M059J (cell line): ENCODE data around the gene LDLRAP1. TPM values are rescaled to one million over a fixed set of nuclear protein-coding genes. Genes with fewer than 3 reads are reported as not detected.

Source experiments
- DNase-seq: peaks from one replicate; pipeline ENCODE4 v3.0.0-alpha.2; 2012; ENCODE audit warnings: low read depth
- total RNA-seq: library from RNA; depleted of rRNA; stranded (reverse); fragments of >200 nt; shearing (Covaris generic); gene quantifications from 2 replicates; pipeline ENCODE4 v1.2.3, GENCODE V29; 2014

Gene LDLRAP1
- total RNA-seq, 1 experiment from 2014 or later, result 16.9 TPM

GRCh38 chr1:25543005-25543424 lies 391 bp upstream of the LDLRAP1 start:
- DNase-seq, result no peak

- no peak for DNase-seq
Observed at GRCh38 chr1:25544243-25544764, 898 bp downstream of the LDLRAP1 start.

GRCh38 chr1:25544819-25545218 lies 1.4 kb downstream of the LDLRAP1 start:
- peak; percentile 25 for DNase-seq

- DNase-seq, result no peak
Observed at GRCh38 chr1:25545767-25546166, 2.4 kb downstream of the LDLRAP1 start.

- no peak for DNase-seq
Observed at GRCh38 chr1:25546193-25546592, 2.8 kb downstream of the LDLRAP1 start.

- DNase-seq, result no peak
Observed at GRCh38 chr1:25548601-25549000, 5.2 kb downstream of the LDLRAP1 start.

GRCh38 chr1:25549273-25550154 lies 6.1 kb downstream of the LDLRAP1 start:
- DNase-seq, result peak; percentile 79

- DNase-seq, result peak; percentile 42
Observed at GRCh38 chr1:25550155-25550506, 6.7 kb downstream of the LDLRAP1 start.

- peak; percentile 63 for DNase-seq
Observed at GRCh38 chr1:25550683-25551310, 7.4 kb downstream of the LDLRAP1 start.

- no peak for DNase-seq
Observed at GRCh38 chr1:25553749-25554429, 10.5 kb downstream of the LDLRAP1 start.

- DNase-seq, result no peak
Observed at GRCh38 chr1:25554430-25554780, 11.0 kb downstream of the LDLRAP1 start.

GRCh38 chr1:25554886-25555752 lies 11.7 kb downstream of the LDLRAP1 start:
- DNase-seq, result no peak

GRCh38 chr1:25555753-25556092 lies 12.3 kb downstream of the LDLRAP1 start:
- no peak for DNase-seq

GRCh38 chr1:25556132-25556670 lies 12.8 kb downstream of the LDLRAP1 start:
- no peak for DNase-seq

- peak; percentile 74 for DNase-seq
Observed at GRCh38 chr1:25556791-25557476, 13.5 kb downstream of the LDLRAP1 start.

GRCh38 chr1:25557543-25557942 lies 14.1 kb downstream of the LDLRAP1 start:
- DNase-seq, result no peak

GRCh38 chr1:25559031-25559430 lies 15.6 kb downstream of the LDLRAP1 start:
- DNase-seq, result no peak

GRCh38 chr1:25560001-25560400 lies 16.6 kb downstream of the LDLRAP1 start:
- DNase-seq, result no peak

GRCh38 chr1:25560788-25561187 lies 17.4 kb downstream of the LDLRAP1 start:
- no peak for DNase-seq

- DNase-seq, result no peak
Observed at GRCh38 chr1:25561421-25562100, 18.2 kb downstream of the LDLRAP1 start.
